Naive thymus-derived CD8-positive, alpha-beta T cell (primary cell): Measurements from ENCODE around the gene MAML3. TPM values are rescaled to one million over a fixed set of nuclear protein-coding genes. Genes with fewer than 3 reads are reported as not detected.
A peak's percentile ranks its signal among the peaks of the same experiment; 100 is the strongest.

ENCODE experiments used
- ATAC-seq, 2 donors: fragments of 150-1000 bp; cut with Tn5 transposase in 1 of 2; sonication (Bioruptor Pico), chemical (Tn5 transposase) in 1 of 2; 1 replicate in 1 of 2; 2 replicates in 1 of 2; pipeline ENCODE4 v1.10.0; 2021; ENCODE audit warnings: mild to moderate bottlenecking in 2 of 2, moderate library complexity in 2 of 2
- POLR2A ChIA-PET: fragments of 350-600 bp; sonication (Branson Sonifier 250); formaldehyde crosslinking; loops from one replicate; lab custom pipeline; 2021; ENCODE audit warnings: antibody characterized with exemption; lab: Charles Lee
- DNase-seq, 10 donors: peaks; one replicate each; pipeline versions ENCODE4 v3.0.0 to v3.0.0-alpha.2; 2020 to 2022
- H3K27ac Mint-ChIP-seq, 10 donors: one replicate each; pipeline ENCODE4 v1.8.0; 2020 to 2022; ENCODE audit warnings: mild to moderate bottlenecking in 10 of 10, mixed read lengths in 10 of 10, moderate library complexity in 4 of 10, inconsistent platforms in 1 of 10
- H3K27me3 Mint-ChIP-seq, 5 donors: one replicate each; pipeline ENCODE4 v1.8.0; 2021 to 2022; ENCODE audit warnings: mixed read lengths in 5 of 5
- H3K36me3 Mint-ChIP-seq, 3 donors: one replicate each; pipeline ENCODE4 v1.8.0; 2020 to 2022; ENCODE audit warnings: mixed read lengths in 3 of 3, mild to moderate bottlenecking in 2 of 3, inconsistent platforms in 1 of 3
- H3K4me1 Mint-ChIP-seq, 4 donors: one replicate each; pipeline ENCODE4 v1.8.0; 2021 to 2022; ENCODE audit warnings: mixed read lengths in 4 of 4
- H3K4me3 Mint-ChIP-seq, 10 donors: one replicate each; pipeline ENCODE4 v1.8.0; 2020 to 2022; ENCODE audit warnings: mild to moderate bottlenecking in 10 of 10, mixed read lengths in 10 of 10, moderate library complexity in 6 of 10, inconsistent platforms in 1 of 10
- H3K9me3 Mint-ChIP-seq, 9 donors: one replicate each; pipeline ENCODE4 v1.8.0; 2020 to 2022; ENCODE audit warnings: mixed read lengths in 9 of 9, mild to moderate bottlenecking in 3 of 9, inconsistent platforms in 1 of 9, moderate library complexity in 1 of 9
- polyA plus RNA-seq, 3 donors: library from polyadenylated mRNA; unstranded; fragments of 300-500 nt; fragmentation: Illumina TruSeq; gene quantifications; one replicate each; pipeline ENCODE4 v1.2.3, GENCODE V29; 2021
- total RNA-seq, 8 experiments: library from RNA in 2 of 8; stranded (reverse) in 2 of 8; gene quantifications; one replicate each; pipeline ENCODE4 v1.2.3 and lab custom pipeline; 2021 to 2026

The MAML3 gene
- total and polyA plus RNA-seq, 5 experiments from 2014 or later, result 0.51 to 5.3 (median 1.6) TPM

DNA sequence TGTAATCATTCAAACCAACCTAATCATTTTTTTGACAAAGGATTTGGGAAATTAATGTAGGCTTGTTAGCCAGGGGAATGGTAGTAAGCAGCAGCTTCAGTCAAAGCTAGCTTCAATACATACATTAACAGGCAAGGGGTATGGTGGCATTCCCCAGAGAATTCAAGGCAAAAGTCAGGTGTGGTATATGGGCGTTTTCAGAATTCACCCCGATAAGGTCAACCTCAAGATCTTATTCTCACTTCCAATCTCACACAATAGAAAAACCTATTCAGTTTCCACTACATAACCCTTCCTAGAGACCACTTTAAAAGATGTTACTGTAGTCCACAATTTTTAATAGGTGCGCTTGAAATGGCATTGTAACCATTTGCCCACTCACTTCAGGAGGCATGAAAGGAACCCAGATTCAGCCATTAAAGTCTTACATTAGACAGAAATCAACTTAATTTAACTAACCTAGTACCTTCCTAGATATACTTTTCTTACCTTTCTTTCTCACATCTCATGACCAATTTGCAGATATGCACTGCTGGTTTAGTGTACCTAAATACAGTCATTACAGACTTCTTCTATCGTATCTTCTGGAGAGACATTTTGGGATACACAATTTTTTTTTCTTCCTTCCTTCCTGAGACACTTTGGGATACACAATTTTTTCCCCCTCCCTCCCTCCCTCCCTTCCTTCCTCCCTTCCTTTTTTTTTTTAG is 34.9 kb downstream of the MAML3 start:
- Mint-ChIP-seq H3K27me3 (no peaks in the 10 kb centered on the region), H3K36me3 (no peaks in the 10 kb centered on the region), H3K9me3 (no peaks in the 10 kb centered on the region), H3K27ac (peak overlapping the region in 1 of 10 donors; percentile 37), H3K4me3 (no peak overlapping the region), H3K4me1 (peaks cover 21 to 41% (median 34%) of the 10 kb centered on the region in 4 donors)
- POLR2A ChIA-PET, result no interaction called here
- DNase-seq (no peak), ATAC-seq (no peak)

DNA sequence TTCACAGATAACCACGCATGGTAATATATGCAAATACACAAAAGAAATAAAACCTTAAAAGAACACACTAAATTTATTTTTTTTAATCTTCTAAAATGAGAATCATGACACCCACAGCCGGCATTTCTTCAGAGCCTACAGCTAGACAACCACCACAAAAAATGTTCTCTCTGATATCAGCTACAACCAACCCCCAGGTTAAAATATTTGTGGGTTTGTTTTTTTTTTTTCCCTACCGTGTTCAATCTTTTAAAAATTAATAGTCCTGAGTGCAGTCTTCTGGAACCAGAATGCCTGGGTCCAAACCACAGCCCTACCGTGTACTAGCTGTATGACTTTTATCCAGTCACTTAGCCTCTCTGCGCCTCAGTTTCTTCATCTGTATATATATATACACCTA is 36.0 kb downstream of the MAML3 start:
- Mint-ChIP-seq H3K4me1 (peaks cover 16 to 33% (median 28%) of the 10 kb centered on the region in 4 donors), H3K27me3 (no peaks in the 10 kb centered on the region), H3K27ac (peak overlapping the region in 3 of 10 donors; percentile 10 to 62 (median 49)), H3K36me3 (no peaks in the 10 kb centered on the region), H3K4me3 (no peak overlapping the region), H3K9me3 (no peaks in the 10 kb centered on the region)
- ATAC-seq, result no peak
- DNase-seq, result no peak
- POLR2A ChIA-PET, result no interaction called here

DNA sequence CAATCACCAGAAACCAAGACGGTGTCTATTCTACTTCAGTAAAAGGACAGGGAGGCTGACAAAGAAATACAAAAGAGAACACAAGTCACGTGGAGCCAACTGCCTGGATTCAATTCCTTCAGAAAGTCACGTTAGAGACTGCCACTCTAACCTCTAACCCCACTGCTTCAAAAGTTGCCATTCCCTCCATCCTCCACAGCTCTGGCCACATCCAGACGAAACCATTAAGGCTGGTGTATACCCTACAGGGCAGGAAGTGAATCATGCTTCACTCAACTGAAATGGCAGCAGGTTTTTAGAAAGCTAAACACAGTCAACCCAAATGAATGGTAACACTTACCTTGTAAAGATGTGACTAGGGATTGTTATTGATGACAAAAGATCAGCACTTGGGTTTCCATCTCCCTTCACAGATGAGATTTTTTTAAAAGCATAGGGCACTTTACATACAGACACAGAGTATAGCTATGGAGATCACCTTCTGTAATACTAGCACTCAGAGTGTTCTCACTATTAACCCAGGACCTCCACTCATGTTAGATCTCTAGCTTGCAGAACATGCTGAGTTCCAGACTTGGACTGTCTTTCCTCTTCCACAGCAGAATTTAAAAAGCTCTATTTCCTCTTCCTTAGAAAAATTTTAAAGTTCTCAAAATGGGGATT is 37.4 kb downstream of the MAML3 start:
- H3K27me3 Mint-ChIP-seq, result no peaks in the 10 kb centered on the region
- DNase-seq (peak in 1 of 10 donors; percentile 26), ATAC-seq (peak; percentile 89 to 92)
- POLR2A ChIA-PET, result interaction anchor here (0.9 to 1.3 kb wide), 5 partner anchors 16 to 46 kb away, joined by 3 to 4 read pairs (median 3); no protein-coding TSS in a partner anchor
- H3K4me1 Mint-ChIP-seq, result peaks cover 13 to 28% (median 22%) of the 10 kb centered on the region in 4 donors
- peak overlapping the region in 6 of 10 donors; percentile 0 to 34 (median 12) for H3K4me3 Mint-ChIP-seq
- H3K27ac Mint-ChIP-seq, result peak overlapping the region in 5 of 10 donors; percentile 15 to 65 (median 39)
- no peaks in the 10 kb centered on the region for H3K9me3 Mint-ChIP-seq
- H3K36me3 Mint-ChIP-seq, result no peaks in the 10 kb centered on the region

DNA sequence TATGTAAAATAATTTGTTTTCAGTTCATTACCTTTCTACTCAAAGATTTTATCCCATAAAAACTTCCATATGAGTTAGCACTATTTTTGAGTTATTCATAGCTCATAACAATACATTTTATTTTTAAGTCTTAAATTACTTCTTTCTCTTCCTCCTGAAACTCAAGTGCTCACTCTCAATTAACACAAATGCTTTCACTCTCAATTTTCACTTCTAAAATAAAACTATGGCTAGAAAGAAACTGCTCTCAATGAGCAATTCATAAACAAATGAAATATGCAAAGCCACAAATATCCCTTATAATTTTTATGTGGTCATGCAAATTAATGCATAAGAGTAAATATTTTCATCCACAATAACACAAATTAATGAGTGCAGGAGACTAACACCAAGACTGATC is 38.8 kb downstream of the MAML3 start:
- H3K9me3 Mint-ChIP-seq, result no peaks in the 10 kb centered on the region
- POLR2A ChIA-PET, result no interaction called here
- peak overlapping the region in 2 of 10 donors; percentile 37 to 81 for H3K27ac Mint-ChIP-seq
- no peaks in the 10 kb centered on the region for H3K27me3 Mint-ChIP-seq
- H3K4me1 Mint-ChIP-seq, result peaks cover 13 to 28% (median 21%) of the 10 kb centered on the region in 4 donors
- ATAC-seq (no peak), DNase-seq (no peak)
- no peak overlapping the region for H3K4me3 Mint-ChIP-seq
- H3K36me3 Mint-ChIP-seq, result no peaks in the 10 kb centered on the region

DNA sequence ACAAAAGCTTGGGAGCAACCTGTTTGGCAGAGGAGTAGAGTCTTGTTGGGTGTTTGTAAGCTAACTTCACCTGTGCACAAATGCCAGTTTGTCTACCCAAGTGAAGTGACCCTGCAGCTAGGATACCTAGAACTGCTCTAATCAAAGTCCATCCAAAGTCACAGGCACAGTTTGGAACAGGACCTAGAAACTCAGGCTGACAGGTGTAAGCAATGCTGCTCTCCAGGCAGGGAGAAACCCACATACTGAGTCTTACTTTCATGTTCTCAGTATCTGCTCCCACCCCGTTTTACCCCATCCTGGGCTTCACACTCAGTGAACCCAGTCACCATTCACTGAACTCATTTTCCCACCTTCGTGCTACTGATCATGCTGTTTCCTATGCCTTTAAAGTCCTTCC is 40.3 kb downstream of the MAML3 start:
- POLR2A ChIA-PET, result no interaction called here
- H3K9me3 Mint-ChIP-seq, result no peaks in the 10 kb centered on the region
- H3K27me3 Mint-ChIP-seq, result no peaks in the 10 kb centered on the region
- ATAC-seq, result no peak
- H3K36me3 Mint-ChIP-seq, result no peaks in the 10 kb centered on the region
- H3K4me3 Mint-ChIP-seq, result no peak overlapping the region
- H3K27ac Mint-ChIP-seq, result peak overlapping the region in 1 of 10 donors; percentile 30
- DNase-seq, result no peak
- H3K4me1 Mint-ChIP-seq, result peaks cover 16 to 39% (median 32%) of the 10 kb centered on the region in 4 donors

DNA sequence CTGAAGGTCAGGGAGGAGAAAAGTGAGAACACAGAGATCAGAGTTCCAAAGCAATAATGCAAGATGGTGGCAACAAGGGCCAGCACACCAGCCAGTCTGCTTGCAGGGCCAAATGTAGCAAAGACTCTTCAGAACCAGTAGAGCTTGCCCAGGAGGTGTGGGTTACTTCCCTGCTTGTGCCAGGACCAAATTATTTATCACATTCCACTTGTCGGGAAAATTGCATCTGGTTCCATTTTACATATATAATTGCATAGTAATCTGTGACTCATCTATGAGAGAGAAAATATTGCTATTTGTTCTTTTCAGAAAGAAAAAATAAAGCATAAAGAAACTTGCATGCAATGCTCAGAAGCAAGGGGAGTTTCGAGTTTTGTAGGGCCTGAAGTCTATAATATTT is 41.4 kb downstream of the MAML3 start:
- Mint-ChIP-seq H3K36me3 (no peaks in the 10 kb centered on the region), H3K27ac (no peak overlapping the region), H3K27me3 (no peaks in the 10 kb centered on the region), H3K4me3 (no peak overlapping the region), H3K9me3 (no peaks in the 10 kb centered on the region), H3K4me1 (peaks cover 24 to 46% (median 41%) of the 10 kb centered on the region in 4 donors)
- DNase-seq, result no peak
- ATAC-seq, result no peak
- POLR2A ChIA-PET, result interaction anchor here (0.6 kb wide), 1 partner anchor 106 kb away, joined by 5 read pairs; no protein-coding TSS in a partner anchor

DNA sequence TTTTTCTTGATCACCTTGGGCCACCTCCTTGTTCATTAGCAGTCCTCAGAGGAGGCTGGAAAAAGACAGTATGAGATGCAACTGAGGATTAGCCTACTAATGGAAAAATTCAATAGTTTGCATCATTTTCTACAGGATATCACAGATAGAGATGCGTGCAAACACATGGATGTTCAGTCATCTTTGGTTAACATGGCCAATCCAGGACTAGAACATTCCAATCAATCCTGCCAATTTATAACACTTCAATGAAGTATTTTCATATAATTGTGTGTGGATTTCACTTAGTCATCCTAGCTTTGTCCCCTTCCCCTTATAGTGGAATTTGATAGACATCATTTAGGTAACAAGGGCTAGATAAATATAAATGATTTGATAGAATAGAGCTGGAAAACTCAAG is 42.7 kb downstream of the MAML3 start:
- H3K4me3 Mint-ChIP-seq, result no peak overlapping the region
- H3K9me3 Mint-ChIP-seq, result no peaks in the 10 kb centered on the region
- no peaks in the 10 kb centered on the region for H3K36me3 Mint-ChIP-seq
- no peak for DNase-seq
- H3K4me1 Mint-ChIP-seq, result peaks cover 18 to 37% (median 32%) of the 10 kb centered on the region in 4 donors
- H3K27ac Mint-ChIP-seq, result no peak overlapping the region
- no peaks in the 10 kb centered on the region for H3K27me3 Mint-ChIP-seq
- no peak for ATAC-seq
- POLR2A ChIA-PET, result no interaction called here

DNA sequence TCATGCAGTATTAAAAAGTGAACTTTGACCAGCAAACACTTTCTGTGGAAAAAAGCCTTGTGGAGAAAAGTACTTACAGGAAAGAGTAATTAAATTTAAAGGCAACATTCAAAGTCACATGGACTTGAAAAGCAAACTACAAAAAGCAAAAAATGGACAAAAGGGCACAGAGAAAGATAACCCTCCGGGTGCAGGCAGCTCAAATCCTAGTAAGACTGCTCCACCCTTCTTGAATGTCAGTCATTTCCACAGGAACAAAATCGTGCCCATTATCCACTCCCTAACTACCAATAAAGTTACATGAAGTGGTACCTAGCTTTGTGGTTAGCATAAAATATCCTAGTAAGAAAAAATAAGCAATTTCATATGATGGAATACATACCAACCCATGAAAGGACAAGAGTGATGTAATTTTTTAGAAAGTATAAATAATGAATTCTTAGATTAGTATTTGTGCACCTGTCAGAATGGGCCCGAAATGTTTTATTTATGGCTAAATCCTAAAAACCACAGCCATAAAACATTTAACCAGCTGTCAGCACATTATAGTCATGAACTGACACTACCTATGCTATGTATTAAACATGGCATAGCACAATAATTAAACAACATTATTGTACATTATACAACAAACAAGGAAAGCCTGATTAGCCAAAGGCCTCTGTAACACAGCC is 43.3 kb downstream of the MAML3 start:
- no peaks in the 10 kb centered on the region for H3K36me3 Mint-ChIP-seq
- H3K9me3 Mint-ChIP-seq, result no peaks in the 10 kb centered on the region
- ATAC-seq, result no peak
- POLR2A ChIA-PET, result no interaction called here
- no peak overlapping the region for H3K27ac Mint-ChIP-seq
- no peak for DNase-seq
- peaks cover 17 to 37% (median 29%) of the 10 kb centered on the region in 4 donors for H3K4me1 Mint-ChIP-seq
- no peak overlapping the region for H3K4me3 Mint-ChIP-seq
- no peaks in the 10 kb centered on the region for H3K27me3 Mint-ChIP-seq

DNA sequence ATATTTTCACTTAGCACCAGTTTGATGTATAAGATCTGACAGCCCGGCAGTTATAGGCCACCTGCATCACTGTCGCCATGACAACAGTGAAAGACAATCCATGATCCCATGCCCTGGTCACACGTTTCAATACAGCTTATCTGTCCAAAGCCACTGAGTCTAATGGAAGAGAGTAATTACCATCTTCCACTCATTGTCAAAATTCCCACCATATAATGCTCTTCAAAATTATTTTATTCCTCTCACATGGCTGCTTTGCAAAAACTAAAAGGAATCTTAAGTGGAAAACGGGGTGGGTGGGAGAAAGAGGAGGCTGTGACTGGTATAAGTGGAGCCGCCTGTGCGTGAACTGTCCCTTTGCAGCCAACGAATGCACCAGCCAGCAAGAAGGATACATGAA is 44.2 kb downstream of the MAML3 start:
- H3K36me3 Mint-ChIP-seq, result no peaks in the 10 kb centered on the region
- no peak overlapping the region for H3K4me3 Mint-ChIP-seq
- DNase-seq (no peak), ATAC-seq (no peak)
- H3K4me1 Mint-ChIP-seq, result peaks cover 13 to 42% (median 23%) of the 10 kb centered on the region in 4 donors
- POLR2A ChIA-PET, result no interaction called here
- H3K9me3 Mint-ChIP-seq, result no peaks in the 10 kb centered on the region
- no peaks in the 10 kb centered on the region for H3K27me3 Mint-ChIP-seq
- H3K27ac Mint-ChIP-seq, result peak overlapping the region in 1 of 10 donors; percentile 44

DNA sequence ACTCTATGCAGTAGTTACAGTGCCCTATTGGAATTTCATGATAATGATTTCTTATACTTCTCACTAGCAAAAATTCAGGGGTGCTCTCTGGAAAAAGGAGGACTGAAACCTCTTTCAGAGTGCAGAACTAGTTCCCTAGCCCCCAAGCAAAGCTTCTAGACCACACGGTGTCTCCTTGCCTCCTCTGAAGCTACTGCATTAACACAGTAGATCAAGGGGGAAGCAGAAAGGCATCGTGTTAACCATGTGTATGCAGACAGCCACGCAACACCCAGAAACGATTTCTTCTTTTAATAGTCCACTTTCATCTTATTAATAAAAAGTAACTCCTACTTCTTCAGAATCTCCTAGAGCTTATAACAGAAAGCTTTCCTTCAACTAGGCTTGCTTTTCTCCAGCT is 44.7 kb downstream of the MAML3 start:
- H3K9me3 Mint-ChIP-seq, result no peaks in the 10 kb centered on the region
- H3K27me3 Mint-ChIP-seq, result no peaks in the 10 kb centered on the region
- peaks cover 13 to 42% (median 23%) of the 10 kb centered on the region in 4 donors for H3K4me1 Mint-ChIP-seq
- POLR2A ChIA-PET, result no interaction called here
- no peak overlapping the region for H3K4me3 Mint-ChIP-seq
- no peaks in the 10 kb centered on the region for H3K36me3 Mint-ChIP-seq
- peak overlapping the region in 1 of 10 donors; percentile 41 for H3K27ac Mint-ChIP-seq
- DNase-seq (no peak), ATAC-seq (no peak)

DNA sequence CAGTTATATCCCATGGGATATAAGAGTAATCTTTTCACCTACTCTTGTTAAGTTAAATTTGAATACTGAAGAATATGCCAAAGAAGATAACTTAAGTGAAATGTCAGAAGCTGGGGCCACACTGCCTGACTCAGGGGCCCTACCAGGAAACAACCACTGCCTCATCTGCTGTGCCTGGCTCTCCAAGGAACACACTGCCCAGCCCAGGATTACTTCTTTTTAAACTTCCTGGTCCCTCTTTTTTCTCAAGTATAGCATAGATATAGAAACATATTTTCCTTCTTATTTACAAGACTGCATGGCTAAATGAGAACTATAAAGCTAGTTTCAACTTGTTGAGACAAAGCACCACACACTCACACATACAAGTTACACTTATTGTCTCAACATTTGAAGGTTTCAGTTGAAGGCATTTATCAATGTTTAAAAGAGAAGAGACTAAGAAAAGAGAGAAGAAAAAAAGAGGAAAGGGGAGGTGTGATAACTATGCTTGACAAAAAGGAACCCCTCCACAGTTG is 45.2 kb downstream of the MAML3 start:
- Mint-ChIP-seq H3K27me3 (no peaks in the 10 kb centered on the region), H3K9me3 (no peaks in the 10 kb centered on the region), H3K4me3 (no peak overlapping the region), H3K4me1 (peaks cover 13 to 38% (median 23%) of the 10 kb centered on the region in 4 donors), H3K36me3 (no peaks in the 10 kb centered on the region), H3K27ac (no peak overlapping the region)
- POLR2A ChIA-PET, result no interaction called here
- DNase-seq, result no peak
- ATAC-seq, result no peak

DNA sequence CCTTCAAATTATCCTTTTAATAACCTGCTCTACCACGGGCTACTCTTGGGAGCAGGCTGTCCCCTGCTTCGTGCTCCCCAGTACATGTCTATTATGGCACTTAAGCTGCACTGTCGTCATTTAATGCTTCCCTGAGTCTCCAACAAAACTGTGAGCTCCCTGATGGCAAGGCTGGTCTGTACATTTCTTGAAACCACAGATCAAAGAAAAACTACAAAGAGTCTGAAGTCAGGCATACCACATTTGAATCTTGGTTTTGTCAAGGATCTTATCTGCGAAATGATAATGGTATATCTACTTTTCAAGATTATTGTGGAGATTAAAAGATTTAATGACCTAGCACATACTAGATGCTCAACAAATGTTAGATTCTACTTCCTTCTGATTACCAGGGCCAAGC is 45.7 kb downstream of the MAML3 start:
- no peaks in the 10 kb centered on the region for H3K27me3 Mint-ChIP-seq
- no peaks in the 10 kb centered on the region for H3K36me3 Mint-ChIP-seq
- no peak overlapping the region for H3K4me3 Mint-ChIP-seq
- peak overlapping the region in 1 of 10 donors; percentile 65 for H3K27ac Mint-ChIP-seq
- POLR2A ChIA-PET, result no interaction called here
- ATAC-seq (no peak), DNase-seq (no peak)
- peaks cover 13 to 35% (median 27%) of the 10 kb centered on the region in 4 donors for H3K4me1 Mint-ChIP-seq
- H3K9me3 Mint-ChIP-seq, result no peaks in the 10 kb centered on the region
